ENCODE measurements around the gene CBY2.

- no peak for TF ChIP-seq CTCF (IDR thresholded peaks at IDR 0.05; ENCODE audit: low read depth, low read length, poor library complexity, severe bottlenecking)
- no peak for TF ChIP-seq EZH2phosphoT487 (IDR thresholded peaks at IDR 0.05; ENCODE audit: borderline replicate concordance, low read length)
Measured at GRCh38 chr13:45718992-45719391, 16.9 kb downstream of the CBY2 start.

All from DOHH2 (cell line).